Aorta (tissue), 5 donors: ENCODE measurements around the gene BCL2L14. TPM values are rescaled to one million over a fixed set of nuclear protein-coding genes. Genes with fewer than 3 reads are reported as not detected.

Experiments
- ATAC-seq: fragments of 200-7000 bp; cut with Tn5 transposase; one replicate; pipeline ENCODE4 v1.9.1; 2022; ENCODE audit warnings: moderate library complexity; ENCODE audit not compliant: low FRiP score
- DNase-seq, 2 donors: peaks; one replicate each; pipeline ENCODE4 v3.0.0-alpha.2; 2020
- H3K27ac ChIP-seq, 2 donors: one replicate each; pipeline ENCODE4 v1.5.1; 2013; ENCODE audit warnings: low read length in 2 of 2, mild to moderate bottlenecking in 2 of 2, moderate library complexity in 2 of 2, control low read depth in 1 of 2, inconsistent platforms in 1 of 2, low read depth in 1 of 2
- H3K27me3 ChIP-seq, 2 donors: one replicate each; pipeline ENCODE4 v1.6.1; 2013; ENCODE audit warnings: control low read depth in 1 of 2, low read length in 1 of 2, mild to moderate bottlenecking in 1 of 2, moderate library complexity in 1 of 2; ENCODE audit not compliant: insufficient read depth in 2 of 2, control insufficient read depth in 1 of 2
- H3K36me3 ChIP-seq, 2 donors: one replicate each; pipeline ENCODE4 v1.6.1; 2013; ENCODE audit warnings: control low read depth in 1 of 2, low read length in 1 of 2, mild to moderate bottlenecking in 1 of 2; ENCODE audit not compliant: insufficient read depth in 2 of 2, control insufficient read depth in 1 of 2
- H3K4me1 ChIP-seq, 2 donors: one replicate each; pipeline ENCODE4 v1.6.1; 2013; ENCODE audit warnings: low read length in 2 of 2, control low read depth in 1 of 2, mild to moderate bottlenecking in 1 of 2, moderate library complexity in 1 of 2; ENCODE audit not compliant: insufficient read depth in 2 of 2, control insufficient read depth in 1 of 2
- H3K4me3 ChIP-seq, 2 donors: one replicate each; pipeline ENCODE4 v1.5.1; 2013; ENCODE audit warnings: low read length in 2 of 2, control low read depth in 1 of 2, mild to moderate bottlenecking in 1 of 2
- H3K9me3 ChIP-seq: one replicate; pipeline ENCODE4 v1.6.1; 2013; ENCODE audit warnings: mild to moderate bottlenecking, low read length; ENCODE audit not compliant: control insufficient read depth
- WGBS, 2 donors: extraction: QIAGEN DNeasy Blood & Tissue Kit; methylation state at CpG; one replicate each; pipeline ENCODE4 v1.1.7; 2013; 5-methylcytosine and 5-hydroxymethylcytosine counted together
- intact Hi-C, 2 donors: fragments of 100-400 bp; cut with DNase I; formaldehyde crosslinking; loops; one replicate each; pipeline versions ENCODE4 v1.14.2 to v1.15.0; 2022
- polyA plus RNA-seq, 2 donors: library from polyadenylated mRNA; stranded (reverse); fragments of 200-250 nt; gene quantifications; one replicate each; pipeline ENCODE4 v1.2.3, GENCODE V29; 2013
- total RNA-seq, 2 donors: library from RNA; stranded (reverse); fragmentation: NEBNext Ultra II Directional; extraction: Animal tissue kit (Norgen Biotek cat#: 25700); gene quantifications; one replicate each; pipeline ENCODE4 v1.2.1, GENCODE V29; 2021
- donor health status: healthy with polysubstance abuse.
- donor health status: Bipolar disorder and iron deficiency.
- donor health status: DM: no; HTN: no; CAD: no.
- donor health status: DM: no; HTN: no; CAD: no.
- donor health status: DM: yes; HTN: yes; CAD: no.

Gene BCL2L14
- total and polyA plus RNA-seq, 4 donors, result 4.0 TPM; not detected in 3

DNA sequence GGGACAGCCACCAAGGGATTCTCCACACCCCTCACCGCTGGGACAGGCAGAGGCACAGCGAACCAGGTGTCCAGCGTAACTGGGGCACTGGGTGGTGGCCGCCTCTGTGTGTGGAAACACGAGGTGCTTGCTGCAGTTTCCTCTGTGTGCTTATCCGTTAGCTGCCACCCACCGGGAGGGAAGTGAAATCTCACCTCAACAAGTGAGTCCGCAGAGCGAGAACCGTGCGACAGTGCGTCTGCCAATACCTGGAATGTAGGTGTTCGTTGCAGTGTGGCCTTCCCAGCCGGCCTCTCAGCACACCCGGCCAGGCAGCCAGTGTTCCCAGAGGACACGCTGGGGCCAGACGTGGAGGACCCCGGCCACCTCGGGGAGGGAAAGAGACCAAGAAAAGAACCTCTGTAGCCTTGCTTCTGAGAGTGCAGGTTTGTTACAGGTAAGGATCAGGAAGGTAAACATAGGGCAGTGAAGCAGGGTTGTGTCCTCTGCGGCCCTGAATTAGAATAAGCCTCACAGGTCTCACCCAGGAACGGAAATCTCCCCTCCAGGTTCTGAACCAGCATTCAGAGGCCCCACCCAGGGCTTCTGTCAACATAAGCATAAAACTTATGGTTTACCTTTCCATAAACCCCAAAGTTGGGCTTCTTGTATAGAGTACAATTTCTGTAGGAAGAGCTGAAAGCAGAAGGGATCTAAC lies 1.5 kb downstream of the BCL2L14 start:
- Histone ChIP-seq H3K27me3 (peaks cover 0 to 1% of the 10 kb centered on the region in 2 donors), H3K4me1 (no peaks in the 10 kb centered on the region), H3K27ac (no peak overlapping the region), H3K36me3 (no peaks in the 10 kb centered on the region), H3K4me3 (no peak overlapping the region), H3K9me3 (no peaks in the 10 kb centered on the region)
- intact Hi-C loops, result no loop called here
- DNase-seq (no peak), ATAC-seq (peak; percentile 9)
- 74 to 84% methylated on average over 21 of the region's 21 CpGs for WGBS, 2 donors

DNA sequence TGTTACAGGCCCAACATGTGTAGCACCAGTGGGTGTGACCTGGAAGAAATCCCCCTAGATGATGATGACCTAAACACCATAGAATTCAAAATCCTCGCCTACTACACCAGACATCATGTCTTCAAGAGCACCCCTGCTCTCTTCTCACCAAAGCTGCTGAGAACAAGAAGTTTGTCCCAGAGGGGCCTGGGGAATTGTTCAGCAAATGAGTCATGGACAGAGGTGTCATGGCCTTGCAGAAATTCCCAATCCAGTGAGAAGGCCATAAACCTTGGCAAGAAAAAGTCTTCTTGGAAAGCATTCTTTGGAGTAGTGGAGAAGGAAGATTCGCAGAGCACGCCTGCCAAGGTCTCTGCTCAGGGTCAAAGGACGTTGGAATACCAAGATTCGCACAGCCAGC lies 8.6 kb downstream of the BCL2L14 start:
- Histone ChIP-seq H3K27me3 (no peaks in the 10 kb centered on the region), H3K4me1 (no peaks in the 10 kb centered on the region), H3K36me3 (no peaks in the 10 kb centered on the region), H3K9me3 (no peaks in the 10 kb centered on the region), H3K27ac (no peak overlapping the region), H3K4me3 (no peak overlapping the region)
- no peak for ATAC-seq
- WGBS, 2 donors, result 79 to 83% methylated on average over 5 of the region's 5 CpGs
- no peak for DNase-seq
- intact Hi-C loops, result no loop called here

DNA sequence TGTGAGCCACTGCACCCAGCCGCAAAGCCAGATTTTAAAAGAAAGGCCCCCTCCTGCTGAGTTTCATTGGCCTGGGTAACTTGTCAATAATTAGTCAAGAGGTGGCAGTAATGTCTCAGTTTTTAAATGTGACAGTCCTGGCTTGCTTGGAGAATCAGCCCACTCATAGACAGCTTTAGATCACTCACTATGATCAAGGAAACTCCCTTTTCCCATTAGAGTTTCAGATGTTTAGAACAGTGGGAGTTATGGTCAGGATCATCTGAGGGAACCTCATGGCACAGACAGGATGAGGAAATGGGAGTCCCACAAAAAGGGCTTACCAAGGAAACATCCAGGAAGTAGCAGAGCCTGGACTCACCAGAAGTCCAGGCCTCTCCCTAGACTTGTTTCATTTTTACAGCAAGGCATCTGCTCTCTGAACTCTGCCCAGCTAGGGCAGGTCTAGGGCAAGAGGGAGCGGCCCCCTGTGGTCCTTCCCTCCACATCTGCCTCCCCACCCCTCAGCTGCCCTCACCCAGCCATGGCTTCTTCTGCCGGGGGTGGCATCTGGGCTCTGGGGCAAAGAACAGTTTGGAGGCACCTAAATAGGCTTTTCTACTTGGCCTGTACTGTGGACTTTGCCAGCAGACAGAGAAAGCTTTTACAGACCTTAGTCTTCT lies 11.2 kb downstream of the BCL2L14 start:
- DNase-seq, result no peak
- intact Hi-C loops, result loop anchor here (5.0 to 10.0 kb wide), 2 partner anchors 245 to 623 kb away; no protein-coding TSS in a partner anchor
- peak; percentile 81 for ATAC-seq

DNA sequence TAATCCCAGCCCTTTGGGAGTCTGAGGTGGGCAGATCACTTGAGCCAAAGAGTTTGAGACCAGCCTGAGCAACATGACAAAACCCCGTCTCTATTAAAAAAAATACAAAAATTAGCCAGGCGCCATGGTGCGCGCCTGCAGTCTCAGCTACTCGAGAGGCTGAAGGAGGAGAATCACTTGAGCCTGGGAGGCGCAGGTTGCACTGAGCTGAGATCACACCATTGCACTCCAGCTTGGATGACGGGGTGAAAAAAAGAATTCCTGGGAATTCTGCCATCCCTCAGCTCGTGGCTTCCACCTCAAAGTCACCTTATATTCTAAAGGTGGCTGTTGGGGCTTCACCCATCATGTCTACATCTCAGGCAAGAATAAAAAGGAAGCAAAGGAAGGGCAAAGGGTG lies 12.9 kb downstream of the BCL2L14 start:
- no peak overlapping the region for H3K4me3 ChIP-seq
- WGBS, 2 donors, result 63 to 73% methylated on average over 8 of the region's 8 CpGs
- H3K4me1 ChIP-seq, result no peaks in the 10 kb centered on the region

More for the DNA sequence above, 11.2 kb downstream of the BCL2L14 start:
- Histone ChIP-seq H3K4me3 (no peak overlapping the region), H3K36me3 (no peaks in the 10 kb centered on the region), H3K4me1 (no peaks in the 10 kb centered on the region), H3K27ac (peak overlapping the region in 1 of 2 donors; percentile 0), H3K9me3 (no peaks in the 10 kb centered on the region), H3K27me3 (no peaks in the 10 kb centered on the region)
- WGBS, 2 donors, result 60 to 62% methylated on average over 3 of the region's 3 CpGs

DNA sequence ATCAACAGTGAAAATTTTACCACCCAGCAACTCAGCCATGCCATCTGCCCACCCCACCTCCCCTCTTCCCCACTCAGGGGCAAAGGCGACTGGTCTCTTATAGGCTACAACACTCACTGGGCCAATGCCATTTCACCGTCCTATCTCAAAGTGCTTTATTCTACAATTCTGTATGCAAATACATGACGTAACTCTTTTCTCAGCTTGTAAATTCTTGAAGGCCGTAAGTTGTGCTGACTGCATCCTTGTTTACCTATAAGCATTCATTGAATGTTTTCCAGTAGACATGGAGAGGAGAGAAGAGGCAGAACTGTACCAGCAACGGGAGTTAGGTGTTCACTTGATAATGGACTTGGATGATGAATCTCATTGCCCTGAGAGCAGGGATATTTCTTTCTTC lies 15.6 kb downstream of the BCL2L14 start:
- H3K36me3 ChIP-seq, result no peaks in the 10 kb centered on the region
- WGBS, 2 donors, result 89 to 92% methylated on average over 5 of the region's 5 CpGs
- intact Hi-C loops, result loop anchor here in 1 of 2 donors (2.0 to 10.0 kb wide), 2 partner anchors 240 to 618 kb away; no protein-coding TSS in a partner anchor
- H3K4me1 ChIP-seq, result no peaks in the 10 kb centered on the region
- DNase-seq, result no peak
- H3K27me3 ChIP-seq, result no peaks in the 10 kb centered on the region
- ATAC-seq, result no peak
- no peak overlapping the region for H3K27ac ChIP-seq
- no peak overlapping the region for H3K4me3 ChIP-seq
- H3K9me3 ChIP-seq, result no peaks in the 10 kb centered on the region

More for the DNA sequence above, 12.9 kb downstream of the BCL2L14 start:
- Histone ChIP-seq H3K9me3 (no peaks in the 10 kb centered on the region), H3K36me3 (no peaks in the 10 kb centered on the region), H3K27ac (no peak overlapping the region), H3K27me3 (no peaks in the 10 kb centered on the region)
- DNase-seq (no peak), ATAC-seq (no peak)
- intact Hi-C loops, result loop anchor here (5.0 to 10.0 kb wide), 2 partner anchors 244 to 621 kb away; no protein-coding TSS in a partner anchor

DNA sequence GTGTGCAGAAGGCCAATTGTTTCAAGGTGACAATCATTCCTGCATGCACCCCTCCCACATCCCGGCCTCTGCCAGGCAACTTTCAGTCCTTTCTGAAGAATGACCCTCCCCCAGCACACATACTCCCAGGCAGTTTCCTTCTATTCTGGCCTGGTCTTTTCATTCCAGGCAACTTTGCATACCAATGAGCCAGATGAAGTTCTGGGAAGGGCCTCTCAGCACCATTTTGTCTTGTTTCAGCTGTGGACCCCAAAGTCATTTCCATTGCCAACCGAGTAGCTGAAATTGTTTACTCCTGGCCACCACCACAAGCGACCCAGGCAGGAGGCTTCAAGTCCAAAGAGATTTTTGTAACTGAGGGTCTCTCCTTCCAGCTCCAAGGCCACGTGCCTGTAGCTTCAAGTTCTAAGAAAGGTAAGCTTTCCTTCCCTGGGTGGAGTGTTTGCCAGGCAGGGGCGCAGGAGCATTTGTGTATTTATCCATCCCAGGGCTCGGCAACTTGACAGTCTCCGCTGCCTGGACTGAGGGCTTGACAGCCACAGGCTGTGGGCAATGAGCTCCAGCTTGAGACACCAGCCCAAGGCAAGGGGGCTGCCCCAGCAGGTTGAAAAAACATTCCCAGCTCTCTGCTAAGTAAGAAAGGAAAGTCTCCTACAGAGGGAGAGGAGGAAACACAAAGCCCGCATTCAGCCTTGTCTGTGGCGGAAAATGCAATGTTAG lies 16.4 kb downstream of the BCL2L14 start:
- DNase-seq, result no peak
- no peak for ATAC-seq
- Histone ChIP-seq H3K9me3 (no peaks in the 10 kb centered on the region), H3K27me3 (no peaks in the 10 kb centered on the region), H3K4me3 (no peak overlapping the region), H3K27ac (no peak overlapping the region), H3K4me1 (no peaks in the 10 kb centered on the region), H3K36me3 (no peaks in the 10 kb centered on the region)
- 87 to 89% methylated on average over 9 of the region's 9 CpGs for WGBS, 2 donors
- intact Hi-C loops, result loop anchor here in 1 of 2 donors (2.0 to 10.0 kb wide), 2 partner anchors 240 to 618 kb away; no protein-coding TSS in a partner anchor

DNA sequence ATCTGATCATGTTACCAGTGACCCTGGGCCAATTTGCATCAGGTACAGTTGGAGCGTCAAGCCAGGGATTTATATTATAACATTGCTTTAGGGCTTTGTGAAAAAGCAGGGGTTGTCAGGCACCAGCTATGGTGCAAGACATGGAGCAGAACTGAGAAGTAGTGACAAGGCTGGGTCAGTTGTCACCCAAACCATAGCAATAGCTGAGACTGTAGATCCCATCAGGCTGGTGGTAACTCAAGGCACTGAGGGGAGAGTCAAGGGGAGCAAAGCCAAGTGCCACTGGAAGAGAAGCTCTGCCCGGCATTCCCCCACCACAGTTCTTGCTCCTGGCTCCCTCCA lies 16.9 kb downstream of the BCL2L14 start:
- H3K4me1 ChIP-seq, result no peaks in the 10 kb centered on the region
- H3K27ac ChIP-seq, result no peak overlapping the region
- intact Hi-C loops, result loop anchor here in 1 of 2 donors (2.0 to 10.0 kb wide), 2 partner anchors 239 to 617 kb away; no protein-coding TSS in a partner anchor
- no peaks in the 10 kb centered on the region for H3K36me3 ChIP-seq
- no peaks in the 10 kb centered on the region for H3K9me3 ChIP-seq
- no peak overlapping the region for H3K4me3 ChIP-seq
- DNase-seq (no peak), ATAC-seq (no peak)
- WGBS, 2 donors, result 96 to 100% methylated on average over 2 of the region's 2 CpGs
- H3K27me3 ChIP-seq, result no peaks in the 10 kb centered on the region

DNA sequence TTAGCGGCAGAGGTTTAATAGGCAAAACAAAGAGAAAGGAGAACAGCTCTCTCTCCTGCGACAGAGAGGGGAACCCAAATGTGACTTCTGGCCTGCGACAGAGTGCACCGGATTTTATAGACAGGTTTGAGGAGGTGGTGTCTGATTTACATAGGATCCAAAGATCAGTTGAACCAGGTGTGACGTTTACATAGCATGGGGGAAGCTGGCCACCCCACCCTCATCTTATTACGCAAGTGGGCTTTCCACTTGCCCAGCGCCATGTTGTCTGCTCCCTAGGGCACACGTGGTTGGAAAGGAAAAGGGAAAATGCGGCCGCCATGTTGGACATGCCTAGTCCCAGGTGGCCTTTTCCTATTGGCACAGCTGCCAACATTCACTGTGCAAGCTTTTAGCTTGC lies 17.4 kb downstream of the BCL2L14 start:
- WGBS, 2 donors, result 86 to 88% methylated on average over 10 of the region's 10 CpGs
- DNase-seq (no peak), ATAC-seq (no peak)
- H3K27me3 ChIP-seq, result no peaks in the 10 kb centered on the region
- intact Hi-C loops, result loop anchor here in 1 of 2 donors (10.0 kb wide), 1 partner anchor 617 kb away; no protein-coding TSS in a partner anchor
- H3K36me3 ChIP-seq, result no peaks in the 10 kb centered on the region
- H3K4me1 ChIP-seq, result no peaks in the 10 kb centered on the region
- H3K4me3 ChIP-seq, result no peak overlapping the region
- no peaks in the 10 kb centered on the region for H3K9me3 ChIP-seq
- H3K27ac ChIP-seq, result no peak overlapping the region
